Measurements from ENCODE around the gene GPR17.

DNA sequence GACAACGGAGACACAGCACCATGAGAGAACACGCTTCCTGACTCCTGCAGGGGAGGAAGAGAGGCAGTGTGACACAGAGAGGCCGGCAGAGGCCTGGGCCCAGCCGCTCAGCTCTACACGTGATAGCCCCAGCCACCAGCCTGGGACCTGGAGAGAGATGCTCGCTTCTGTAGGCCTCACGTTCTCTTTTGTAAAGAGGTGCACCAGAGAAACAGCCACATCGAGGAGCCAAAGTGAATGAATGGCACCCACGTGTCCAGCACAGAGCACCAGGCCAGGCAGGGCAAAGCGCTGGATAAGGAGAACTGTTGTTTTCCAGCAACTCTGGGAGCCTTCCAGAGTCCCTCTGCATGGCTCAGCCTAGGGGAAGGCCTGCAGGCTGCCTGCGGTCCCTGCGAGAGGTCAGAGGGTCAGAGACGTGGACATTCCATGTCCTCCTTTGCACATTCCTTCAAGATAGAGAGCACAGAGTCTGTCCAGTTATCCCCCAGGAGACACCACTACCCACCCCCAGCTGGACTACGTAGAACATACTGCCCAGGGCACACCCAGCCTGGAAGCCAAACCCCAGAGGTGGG lies 15.2 kb downstream of the GPR17 start:
- no peak for TF ChIP-seq POLR2A (IDR thresholded peaks at IDR 0.05)
- TF ChIP-seq, protein P1, sequence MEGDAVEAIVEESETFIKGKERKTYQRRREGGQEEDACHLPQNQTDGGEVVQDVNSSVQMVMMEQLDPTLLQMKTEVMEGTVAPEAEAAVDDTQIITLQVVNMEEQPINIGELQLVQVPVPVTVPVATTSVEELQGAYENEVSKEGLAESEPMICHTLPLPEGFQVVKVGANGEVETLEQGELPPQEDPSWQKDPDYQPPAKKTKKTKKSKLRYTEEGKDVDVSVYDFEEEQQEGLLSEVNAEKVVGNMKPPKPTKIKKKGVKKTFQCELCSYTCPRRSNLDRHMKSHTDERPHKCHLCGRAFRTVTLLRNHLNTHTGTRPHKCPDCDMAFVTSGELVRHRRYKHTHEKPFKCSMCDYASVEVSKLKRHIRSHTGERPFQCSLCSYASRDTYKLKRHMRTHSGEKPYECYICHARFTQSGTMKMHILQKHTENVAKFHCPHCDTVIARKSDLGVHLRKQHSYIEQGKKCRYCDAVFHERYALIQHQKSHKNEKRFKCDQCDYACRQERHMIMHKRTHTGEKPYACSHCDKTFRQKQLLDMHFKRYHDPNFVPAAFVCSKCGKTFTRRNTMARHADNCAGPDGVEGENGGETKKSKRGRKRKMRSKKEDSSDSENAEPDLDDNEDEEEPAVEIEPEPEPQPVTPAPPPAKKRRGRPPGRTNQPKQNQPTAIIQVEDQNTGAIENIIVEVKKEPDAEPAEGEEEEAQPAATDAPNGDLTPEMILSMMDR (IDR thresholded peaks at IDR 0.05) = no peak

Data from heart left ventricle (tissue), 13 donors.